GM21447 (cell line): ENCODE data around the gene SST.

Experiments used
- ATAC-seq: cut with Tn5 transposase; IDR thresholded peaks from one replicate; pipeline ENCODE4 v1.9.1; 2021; ENCODE audit not compliant: unreplicated experiment

SST gene

DNA sequence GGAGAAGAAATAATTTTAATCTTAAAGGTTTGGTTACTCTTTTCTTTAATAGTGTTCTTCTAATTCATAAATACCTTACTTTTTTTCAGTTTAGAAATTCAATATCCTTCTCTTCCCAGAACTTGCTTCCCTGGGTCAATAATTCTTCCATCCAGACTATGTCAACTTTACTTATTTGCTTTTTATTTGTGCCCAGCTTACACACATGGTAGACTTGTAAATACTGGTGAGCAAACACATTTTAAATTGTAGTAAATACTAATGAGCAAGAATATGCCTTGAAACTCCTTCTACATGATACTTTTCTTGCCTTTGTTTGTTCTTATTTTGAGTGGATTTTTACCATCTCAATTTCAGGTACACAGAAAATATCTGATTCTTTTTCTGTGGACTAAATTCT is 33.7 kb downstream of the SST start:
- no peak for ATAC-seq

DNA sequence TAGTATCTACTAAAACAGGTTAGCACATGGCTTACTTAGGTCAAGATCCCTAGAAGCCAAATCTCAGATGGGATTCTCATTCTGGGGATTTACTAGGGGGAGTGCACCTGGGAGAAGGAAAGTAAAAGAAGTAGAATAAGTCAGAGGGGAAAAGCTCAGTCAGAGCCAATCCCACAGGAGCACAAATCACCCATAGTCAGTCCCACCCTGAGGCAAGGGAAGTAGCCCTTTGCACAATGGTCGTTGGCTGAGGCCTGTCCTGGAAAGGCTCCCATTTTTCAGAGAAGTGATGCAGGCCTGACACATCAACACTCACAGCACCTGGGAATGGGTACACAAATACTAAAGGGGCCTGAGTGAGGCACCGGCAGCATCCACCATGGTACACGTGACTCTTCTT is 39.8 kb downstream of the SST start:
- no peak for ATAC-seq

DNA sequence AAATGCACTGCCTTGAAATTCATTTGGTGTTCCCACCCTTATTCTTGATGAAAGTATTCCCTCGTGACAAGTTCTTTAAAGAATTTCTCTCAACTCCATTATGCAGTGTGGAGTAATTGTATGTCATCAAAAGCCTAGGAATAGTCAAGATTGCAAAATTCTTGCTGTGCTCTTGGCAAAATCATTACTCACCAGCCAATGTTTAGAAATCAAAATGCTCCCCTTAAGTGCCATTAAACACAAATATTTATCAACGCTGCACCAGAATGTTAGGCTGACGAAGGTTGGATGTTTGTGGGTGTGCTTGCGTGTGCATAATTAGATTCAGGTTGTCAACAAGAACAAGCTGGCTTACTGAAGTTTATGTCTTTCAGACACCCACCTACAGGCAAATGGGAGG is 40.5 kb downstream of the SST start:
- ATAC-seq, result no peak

DNA sequence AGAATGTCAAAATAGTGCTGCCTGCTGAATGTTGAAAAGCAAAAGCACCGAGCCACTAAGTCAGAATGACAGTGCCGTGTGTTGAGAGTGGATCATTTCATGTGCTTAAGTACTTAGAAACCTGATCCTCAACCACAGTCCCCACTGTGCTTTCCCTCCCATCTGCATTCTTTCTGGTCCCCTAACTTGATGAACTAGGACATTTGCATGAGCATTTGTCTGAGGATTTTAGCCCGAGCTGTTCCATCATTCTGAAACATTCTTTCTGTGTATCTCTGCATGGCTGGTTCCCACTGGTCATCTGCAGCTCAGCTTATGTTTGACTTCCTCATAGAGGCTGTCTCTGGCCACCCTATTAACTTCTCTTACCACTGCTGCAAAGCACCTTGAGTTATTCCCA is 42.0 kb downstream of the SST start:
- no peak for ATAC-seq

DNA sequence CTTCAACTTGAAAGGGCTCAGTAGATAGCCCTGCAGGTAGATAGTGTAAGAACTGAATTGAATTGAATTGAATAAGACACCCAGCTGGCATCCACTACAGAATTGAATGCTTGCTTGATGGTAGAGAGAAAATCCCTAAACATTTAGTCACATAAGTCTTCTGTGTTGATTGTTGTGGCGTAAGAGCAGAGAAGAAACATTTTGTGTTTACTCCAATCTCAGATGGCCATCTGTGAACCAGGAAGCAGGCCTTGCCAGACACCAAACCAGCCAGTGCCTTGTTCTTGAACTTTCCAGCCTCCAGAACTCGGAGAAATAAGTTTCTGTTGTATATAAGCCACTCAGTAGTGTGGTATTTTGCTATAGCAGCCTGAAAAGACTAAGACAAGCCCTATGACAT is 43.6 kb downstream of the SST start:
- no peak for ATAC-seq

DNA sequence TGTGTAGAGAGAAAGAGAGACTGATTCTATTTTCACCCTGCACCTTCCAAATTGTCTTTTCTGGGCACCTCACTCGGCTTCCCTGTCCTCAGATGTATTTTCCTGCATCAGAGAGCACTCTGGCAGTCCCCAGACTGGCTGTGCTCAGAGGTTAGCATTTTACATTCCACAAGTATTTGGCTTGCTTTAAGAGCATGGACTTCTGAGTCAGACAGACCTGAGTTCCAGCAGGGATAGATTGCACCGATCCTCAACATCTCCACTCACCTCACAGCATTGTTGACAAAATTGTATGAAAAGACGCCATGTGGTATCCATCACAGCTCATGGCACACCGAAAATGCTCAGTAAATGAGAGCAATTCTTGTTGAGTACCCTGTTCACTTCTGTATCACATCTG is 45.6 kb downstream of the SST start:
- no peak for ATAC-seq

DNA sequence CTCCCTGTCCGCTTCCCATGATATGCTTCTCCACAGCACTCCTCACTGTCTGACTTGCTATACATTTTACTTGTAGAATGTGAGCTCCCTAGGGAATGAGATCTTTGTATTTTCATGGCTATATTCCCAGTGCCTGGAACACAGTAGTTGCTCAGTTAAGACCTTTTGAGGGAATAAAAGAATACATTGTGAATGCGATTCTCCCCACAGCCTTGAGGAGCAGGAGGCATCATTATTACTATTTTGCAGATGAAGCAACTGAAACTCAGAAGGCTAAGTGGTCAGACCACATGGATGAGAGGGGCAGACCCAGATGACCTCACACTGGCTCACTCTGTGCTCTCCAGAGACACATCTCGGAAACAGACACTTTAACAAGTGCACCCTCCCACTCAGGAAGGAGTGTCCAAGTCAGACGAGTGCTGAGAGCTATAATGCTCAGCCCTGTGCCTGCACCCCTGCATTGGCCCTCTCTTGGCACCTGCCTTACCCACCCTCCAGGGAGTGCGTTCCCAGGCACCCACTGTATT is 46.8 kb downstream of the SST start:
- ATAC-seq, result no peak

DNA sequence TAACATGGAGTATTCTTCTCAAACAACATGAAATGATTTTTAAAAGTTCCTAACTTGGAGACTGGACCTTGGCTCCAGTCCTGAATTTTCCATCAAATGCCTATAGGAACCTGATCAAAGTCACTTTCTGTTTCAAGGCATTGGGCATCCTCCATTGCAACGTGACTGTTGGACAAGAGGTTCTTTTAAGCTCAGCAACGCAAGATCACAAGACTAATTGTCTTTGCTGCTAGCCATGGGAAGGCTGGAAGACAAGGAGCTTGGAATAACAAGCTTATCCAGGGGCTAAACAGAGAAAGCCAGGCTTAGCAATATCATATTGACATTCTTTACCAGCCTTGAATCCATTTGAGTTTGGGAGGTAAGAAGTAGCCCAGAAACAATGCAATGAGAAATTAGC is 48.3 kb downstream of the SST start:
- no peak for ATAC-seq

DNA sequence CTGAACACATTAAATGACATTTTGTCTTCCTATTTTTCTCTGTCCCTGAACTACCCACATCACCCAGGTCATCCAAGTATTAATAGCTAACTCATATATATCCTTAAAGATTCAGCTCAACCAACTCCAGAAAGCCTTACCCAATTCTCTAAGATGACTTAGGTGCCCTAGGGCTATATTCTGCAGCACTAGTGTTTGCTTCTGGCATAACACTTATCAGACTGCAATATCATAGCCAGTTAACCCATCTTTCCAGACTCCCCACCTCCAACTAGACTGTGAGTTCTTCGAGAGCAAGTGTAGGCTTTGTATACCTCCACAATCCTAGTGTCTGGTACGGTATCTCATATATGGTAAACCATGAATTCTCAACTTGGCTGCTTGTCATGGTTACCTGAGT is 50.7 kb downstream of the SST start:
- ATAC-seq, result no peak
